Pancreas (tissue), 10 donors: Measurements from ENCODE around the gene KCTD5. TPM values are rescaled to one million over a fixed set of nuclear protein-coding genes. Genes with fewer than 3 reads are reported as not detected.

Source experiments
- ATAC-seq, 4 donors: fragments of 200-7000 bp; cut with Tn5 transposase; one replicate each; pipeline versions ENCODE4 v1.8.0 to v1.9.1; 2020; ENCODE audit warnings: mild to moderate bottlenecking in 4 of 4, moderate library complexity in 4 of 4
- DNase-seq, 6 donors: peaks; one replicate each; pipeline ENCODE4 v3.0.0-alpha.2; 2020
- FAIRE-seq: peaks from 2 replicates; lab custom pipeline; 2012; peaks lifted over from hg19 to GRCh38; lab: Jason Lieb, UNC
- H3K27ac ChIP-seq, 4 donors: fragments of 200-600 bp; sonication (generic); 1 replicate in 3 of 4; 2 replicates in 1 of 4; pipeline versions ENCODE4 v1.5.0 to v1.8.0; 2020
- H3K27me3 ChIP-seq, 4 donors: fragments of 200-600 bp; one replicate each; pipeline ENCODE4 v1.8.0; 2021
- H3K36me3 ChIP-seq, 3 donors: fragments of 200-600 bp; sonication (generic) in 1 of 3; one replicate each; pipeline versions ENCODE4 v1.5.0 to v1.8.0; 2020 to 2021
- H3K4me1 ChIP-seq, 3 donors: fragments of 200-600 bp; one replicate each; pipeline ENCODE4 v1.8.0; 2021
- H3K4me3 ChIP-seq, 4 donors: fragments of 200-600 bp; sonication (generic) in 2 of 4; one replicate each; pipeline versions ENCODE4 v1.5.0 to v1.8.0; 2020 to 2021
- H3K9me3 ChIP-seq, 4 donors: fragments of 200-600 bp; one replicate each; pipeline ENCODE4 v1.8.0; 2021
- CTCF ChIP-seq, 4 donors: fragments of 200-600 bp; sonication (generic) in 3 of 4; IDR thresholded peaks; one replicate each; pipeline versions ENCODE4 v1.5.0 to v1.8.0; 2021; ENCODE audit warnings: antibody characterized with exemption in 4 of 4
- WGBS, 2 donors: extraction: QIAGEN DNeasy Blood & Tissue Kit; methylation state at CpG; one replicate each; pipeline ENCODE4 v1.1.7; 2013; 5-methylcytosine and 5-hydroxymethylcytosine counted together
- intact Hi-C, 3 donors: fragments of 100-400 bp; cut with DNase I; formaldehyde crosslinking; loops; one replicate each; pipeline versions ENCODE4 v1.11.1 to v1.14.2; 2022
- polyA plus RNA-seq, 2 donors: library from polyadenylated mRNA; stranded (reverse); fragments of 200-250 nt; gene quantifications; one replicate each; pipeline ENCODE4 v1.2.3, GENCODE V29; 2013
- total RNA-seq, 6 donors: library from RNA; stranded (reverse); fragmentation: NEBNext Ultra II Directional in 4 of 6; extraction: Animal tissue kit (Norgen Biotek cat#: 25700) in 4 of 6; gene quantifications; one replicate each; pipeline versions ENCODE4 v1.2.1 to v1.2.4, GENCODE V29; 2021 to 2023
- donor health status: healthy with polysubstance abuse.
- donor health status: DM: no; HTN: no; CAD: no; lungs with moderate emphysema.
- donor health status: DM: no; HTN: no; CAD: no.
- donor health status: control.
- donor health status: control.
- donor health status: Bipolar disorder and iron deficiency.
- donor health status: DM: yes; HTN: yes; CAD: no.
- donor health status: DM: no; HTN: no; CAD: no.
- donor health status: DM: no; HTN: no; CAD: no.
- donor health status: DM: yes; HTN: yes; CAD: no.

The KCTD5 gene
- total and polyA plus RNA-seq, 8 donors: 4.5 to 8.9 (median 6.7) TPM

GRCh38 chr16:2706085-2706484, 23.8 kb downstream of the KCTD5 start:
- Histone ChIP-seq H3K9me3 (no peaks in the 10 kb centered on the region), H3K27ac (no peak overlapping the region), H3K27me3 (no peaks in the 10 kb centered on the region), H3K36me3 (peaks cover 0 to 30% (median 4%) of the 10 kb centered on the region in 3 donors), H3K4me1 (no peaks in the 10 kb centered on the region), H3K4me3 (no peak overlapping the region)
- peak in 1 of 6 donors; percentile 59 for DNase-seq
- ATAC-seq: no peak
- intact Hi-C loops: no loop called here
- FAIRE-seq: no peak
- 94 to 95% methylated on average over 16 to 17 of the region's 17 CpGs for WGBS, 2 donors
- TF ChIP-seq CTCF (IDR thresholded peaks at IDR 0.05): no peak

DNA sequence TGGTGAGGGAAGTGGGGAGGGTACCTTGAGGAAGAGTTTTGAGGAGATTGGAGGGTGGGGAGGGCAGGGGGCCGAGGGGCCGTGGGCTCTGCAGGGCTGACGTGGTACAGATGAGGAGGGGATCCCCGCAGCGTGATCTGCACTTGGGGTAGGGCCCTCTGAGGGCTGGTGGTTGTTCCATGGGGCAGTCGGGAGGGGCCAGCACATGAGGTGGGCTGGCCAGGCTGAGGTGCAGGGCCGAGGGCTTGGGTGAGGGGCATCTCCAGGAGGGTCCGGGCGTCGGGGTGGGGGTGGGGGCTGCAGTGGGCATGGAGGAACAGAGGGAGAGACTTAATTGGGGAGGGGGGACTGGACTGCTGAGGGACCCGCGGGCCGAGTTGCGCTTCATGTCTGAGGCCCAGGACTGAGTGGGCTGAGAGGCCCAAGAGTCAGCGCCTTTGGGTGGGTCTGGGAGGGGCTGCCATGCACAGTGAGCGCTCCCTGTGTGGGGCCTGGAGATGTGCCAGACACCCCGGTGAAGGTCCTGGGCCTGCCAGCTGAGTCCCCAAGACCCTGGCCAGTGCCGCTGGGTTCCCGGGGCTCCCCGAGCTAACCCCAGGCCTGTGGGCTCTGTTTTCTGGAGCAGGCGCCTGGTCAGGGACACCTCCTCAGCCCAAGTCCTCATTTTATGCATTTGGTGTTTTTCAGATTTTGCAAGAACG, 24.4 kb downstream of the KCTD5 start:
- TF ChIP-seq CTCF (IDR thresholded peaks at IDR 0.05): no peak
- WGBS, 2 donors: 94% methylated on average over 14 to 22 of the region's 22 CpGs
- H3K4me1 ChIP-seq: no peaks in the 10 kb centered on the region
- no peaks in the 10 kb centered on the region for H3K9me3 ChIP-seq
- H3K27ac ChIP-seq: no peak overlapping the region
- H3K36me3 ChIP-seq: peaks cover 0 to 30% (median 4%) of the 10 kb centered on the region in 3 donors
- no peak overlapping the region for H3K4me3 ChIP-seq
- H3K27me3 ChIP-seq: no peaks in the 10 kb centered on the region
- FAIRE-seq (no peak), ATAC-seq (no peak), DNase-seq (peak in 2 of 6 donors; percentile 25 to 68)
- intact Hi-C loops: no loop called here

- intact Hi-C loops: no loop called here
- H3K27me3 ChIP-seq: no peaks in the 10 kb centered on the region
- TF ChIP-seq CTCF (IDR thresholded peaks at IDR 0.05): no peak
- no peak for ATAC-seq
- DNase-seq: no peak
- no peaks in the 10 kb centered on the region for H3K9me3 ChIP-seq
- no peak overlapping the region for H3K4me3 ChIP-seq
- 93% methylated on average over 51 of the region's 51 CpGs for WGBS, 2 donors
- no peak for FAIRE-seq
- H3K36me3 ChIP-seq: peaks cover 0 to 25% (median 4%) of the 10 kb centered on the region in 3 donors
- no peaks in the 10 kb centered on the region for H3K4me1 ChIP-seq
- no peak overlapping the region for H3K27ac ChIP-seq
Observed at GRCh38 chr16:2707368-2708289, 25.3 kb downstream of the KCTD5 start.

- intact Hi-C loops: no loop called here
- peaks cover 0 to 24% (median 4%) of the 10 kb centered on the region in 3 donors for H3K36me3 ChIP-seq
- no peak for DNase-seq
- H3K27me3 ChIP-seq: no peaks in the 10 kb centered on the region
- H3K27ac ChIP-seq: no peak overlapping the region
- no peak for FAIRE-seq
- WGBS, 2 donors: 93 to 95% methylated on average over 14 of the region's 14 CpGs
- H3K4me1 ChIP-seq: no peaks in the 10 kb centered on the region
- H3K9me3 ChIP-seq: no peaks in the 10 kb centered on the region
- no peak overlapping the region for H3K4me3 ChIP-seq
- no peak for TF ChIP-seq CTCF (IDR thresholded peaks at IDR 0.05)
- ATAC-seq: no peak
Observed at GRCh38 chr16:2708290-2708639, 25.9 kb downstream of the KCTD5 start.
